Fibroblast of lung (primary cell): ENCODE data around the gene MS4A13.

Experiments used
- EZH2 ChIP-seq: IDR thresholded peaks from 2 replicates; pipeline ENCODE4 v1.5.1; 2012; ENCODE audit warnings: low read length, control low read depth, mild to moderate bottlenecking; ENCODE audit errors: missing control alignments
- TF ChIP-seq, protein P1 (sequence below), 2 donors: IDR thresholded peaks in 1 of 2; conservative IDR thresholded peaks in 1 of 2; 1 replicate in 1 of 2; 2 replicates in 1 of 2; pipeline ENCODE4 v1.5.1; 2011 to 2012; ENCODE audit warnings: low read length in 2 of 2, control low read depth in 1 of 2, inconsistent platforms in 1 of 2, low read depth in 1 of 2, mild to moderate bottlenecking in 1 of 2

DNA sequence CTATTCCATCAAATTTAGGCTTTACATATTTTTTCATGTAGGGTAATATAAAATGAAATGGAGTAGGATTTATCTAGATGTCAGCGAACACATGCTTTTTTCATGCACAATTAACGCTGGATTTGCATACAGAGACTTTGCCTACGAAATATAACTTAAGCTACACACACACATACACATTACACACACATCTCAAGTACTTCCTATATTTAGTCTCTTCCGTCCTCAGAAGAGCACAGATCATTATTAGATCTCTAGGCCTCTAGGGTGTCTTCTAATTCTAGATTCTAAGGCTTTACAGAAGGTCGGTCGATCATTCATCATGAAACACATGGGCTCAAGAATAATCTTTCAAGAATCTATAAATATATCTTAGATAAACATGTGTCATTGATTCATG lies 3.8 kb upstream of the MS4A13 start:
- TF ChIP-seq, protein P1, sequence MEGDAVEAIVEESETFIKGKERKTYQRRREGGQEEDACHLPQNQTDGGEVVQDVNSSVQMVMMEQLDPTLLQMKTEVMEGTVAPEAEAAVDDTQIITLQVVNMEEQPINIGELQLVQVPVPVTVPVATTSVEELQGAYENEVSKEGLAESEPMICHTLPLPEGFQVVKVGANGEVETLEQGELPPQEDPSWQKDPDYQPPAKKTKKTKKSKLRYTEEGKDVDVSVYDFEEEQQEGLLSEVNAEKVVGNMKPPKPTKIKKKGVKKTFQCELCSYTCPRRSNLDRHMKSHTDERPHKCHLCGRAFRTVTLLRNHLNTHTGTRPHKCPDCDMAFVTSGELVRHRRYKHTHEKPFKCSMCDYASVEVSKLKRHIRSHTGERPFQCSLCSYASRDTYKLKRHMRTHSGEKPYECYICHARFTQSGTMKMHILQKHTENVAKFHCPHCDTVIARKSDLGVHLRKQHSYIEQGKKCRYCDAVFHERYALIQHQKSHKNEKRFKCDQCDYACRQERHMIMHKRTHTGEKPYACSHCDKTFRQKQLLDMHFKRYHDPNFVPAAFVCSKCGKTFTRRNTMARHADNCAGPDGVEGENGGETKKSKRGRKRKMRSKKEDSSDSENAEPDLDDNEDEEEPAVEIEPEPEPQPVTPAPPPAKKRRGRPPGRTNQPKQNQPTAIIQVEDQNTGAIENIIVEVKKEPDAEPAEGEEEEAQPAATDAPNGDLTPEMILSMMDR (conservative IDR thresholded peaks at IDR 0.05 in 1 of 2, IDR thresholded peaks at IDR 0.05 in 1 of 2; ENCODE audit: low read depth in 1 of 2, low read length in 2 of 2), result no peak
- TF ChIP-seq EZH2, result no peak
